Measurements from ENCODE around the gene BDP1.
"Not testable (repeated sequence)": the region's sequence is repeated elsewhere in the genome, so short reads cannot be mapped to it uniquely, and the experiment has no call there.

The BDP1 gene

DNA sequence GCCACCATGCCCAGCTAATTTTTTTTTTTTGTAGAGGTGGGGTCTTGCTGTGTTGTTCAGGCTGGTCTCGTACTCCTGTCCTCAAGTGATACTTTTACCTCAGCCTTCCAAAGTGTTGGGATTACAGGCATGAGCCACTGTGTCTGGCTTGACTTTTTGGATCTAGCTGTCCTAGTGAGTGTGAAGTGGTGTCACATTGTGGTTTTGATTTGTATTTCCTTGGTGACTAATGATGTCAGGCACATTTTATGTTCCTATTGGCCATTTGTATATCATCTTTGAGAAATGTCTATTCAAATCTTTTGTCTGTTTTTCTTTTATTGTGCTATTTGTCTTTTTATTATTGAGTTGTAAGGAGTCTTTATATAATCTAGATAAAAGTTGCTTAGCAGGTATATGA lies 78.2 kb downstream of the BDP1 start:
- Histone ChIP-seq H2BK12ac (ENCODE audit: low read length in 2 of 2) (no peak overlapping the region), H2BK15ac (ENCODE audit: low read depth, poor library complexity, severe bottlenecking) (no peak overlapping the region), H3K4me2 (ENCODE audit: low read length, poor library complexity, severe bottlenecking) (no peak overlapping the region), H3K27me3 (ENCODE audit: control insufficient read depth in 1 of 2, insufficient read depth in 1 of 2, low read length in 2 of 2) (no peaks in the 10 kb centered on the region), H2AFZ (ENCODE audit: low read depth, low read length) (no peak overlapping the region), H4K91ac (ENCODE audit: low read length) (no peak overlapping the region), H3K18ac (ENCODE audit: low read depth in 1 of 2, low read length in 2 of 2) (no peak overlapping the region), H2BK120ac (ENCODE audit: low read depth, low read length) (no peak overlapping the region), H3K4me3 (ENCODE audit: insufficient read depth in 1 of 2, low read depth in 1 of 2, low read length in 2 of 2) (no peak overlapping the region), H3K27ac (ENCODE audit: low read length, poor library complexity, severe bottlenecking) (no peak overlapping the region), H3K9me3 (ENCODE audit: control insufficient read depth, low read length) (no peaks in the 10 kb centered on the region), H3K9ac (ENCODE audit: low read length) (peak overlapping the region; percentile 38), H2AK5ac (ENCODE audit: low read length, severe bottlenecking) (no peak overlapping the region), H3K14ac (ENCODE audit: low read length in 2 of 2) (no peak overlapping the region), H2BK5ac (ENCODE audit: low read depth, low read length, poor library complexity, severe bottlenecking) (no peak overlapping the region), H3K23ac (ENCODE audit: low read length in 2 of 2) (no peak overlapping the region), H3K36me3 (ENCODE audit: control insufficient read depth in 1 of 2, insufficient read depth in 2 of 2, low read depth in 1 of 2, low read length in 2 of 2) (peaks cover 24 to 47% of the 10 kb centered on the region in 2 experiments), H3K4ac (ENCODE audit: low read depth in 1 of 2, low read length in 2 of 2) (no peak overlapping the region), H3K79me1 (replicated peaks; ENCODE audit: low read length, poor library complexity, severe bottlenecking) (peaks cover 22% of the 10 kb centered on the region), H3K4me1 (ENCODE audit: control insufficient read depth, insufficient read depth, low read depth, low read length) (peaks cover 2% of the 10 kb centered on the region), H4K8ac (ENCODE audit: low read length) (no peak overlapping the region)
- 100% methylated on average over 1 of the region's 1 CpG for WGBS
- DNase-seq, result peak; percentile 62

DNA sequence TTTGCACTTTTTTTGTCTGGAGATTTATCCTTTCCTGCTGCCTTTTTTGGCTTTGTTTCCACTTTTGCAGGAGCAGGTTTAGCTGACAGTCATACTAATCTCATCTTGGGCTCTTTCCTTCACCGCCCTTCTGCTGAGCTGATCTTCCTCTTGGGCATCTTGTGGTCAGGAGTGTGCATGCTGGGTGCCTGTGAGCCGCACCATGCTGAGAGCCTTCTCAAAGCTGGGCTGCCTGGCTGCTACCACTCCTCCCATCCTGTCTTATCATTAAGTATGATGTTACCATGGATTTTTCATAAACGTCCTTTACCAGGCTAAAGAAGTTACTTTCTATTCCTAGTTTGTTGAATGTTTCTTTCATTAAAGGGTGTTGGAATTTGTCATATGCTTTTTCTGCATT lies 82.2 kb downstream of the BDP1 start:
- Histone ChIP-seq H2BK120ac (ENCODE audit: low read depth, low read length) (no peak overlapping the region), H3K9ac (ENCODE audit: low read length) (no peak overlapping the region), H3K4me3 (ENCODE audit: insufficient read depth in 1 of 2, low read depth in 1 of 2, low read length in 2 of 2) (no peak overlapping the region), H2BK12ac (ENCODE audit: low read length in 2 of 2) (no peak overlapping the region), H3K27me3 (ENCODE audit: control insufficient read depth in 1 of 2, insufficient read depth in 1 of 2, low read length in 2 of 2) (no peaks in the 10 kb centered on the region), H2AK5ac (ENCODE audit: low read length, severe bottlenecking) (no peak overlapping the region), H3K14ac (ENCODE audit: low read length in 2 of 2) (no peak overlapping the region), H3K18ac (ENCODE audit: low read depth in 1 of 2, low read length in 2 of 2) (no peak overlapping the region), H3K4me2 (ENCODE audit: low read length, poor library complexity, severe bottlenecking) (no peak overlapping the region), H3K4ac (ENCODE audit: low read depth in 1 of 2, low read length in 2 of 2) (no peak overlapping the region), H2AFZ (ENCODE audit: low read depth, low read length) (no peak overlapping the region), H2BK15ac (ENCODE audit: low read depth, poor library complexity, severe bottlenecking) (no peak overlapping the region), H3K79me1 (replicated peaks; ENCODE audit: low read length, poor library complexity, severe bottlenecking) (peaks cover 14% of the 10 kb centered on the region), H3K4me1 (ENCODE audit: control insufficient read depth, insufficient read depth, low read depth, low read length) (peaks cover 2% of the 10 kb centered on the region), H4K91ac (ENCODE audit: low read length) (no peak overlapping the region), H4K8ac (ENCODE audit: low read length) (no peak overlapping the region), H3K27ac (ENCODE audit: low read length, poor library complexity, severe bottlenecking) (no peak overlapping the region), H3K36me3 (ENCODE audit: control insufficient read depth in 1 of 2, insufficient read depth in 2 of 2, low read depth in 1 of 2, low read length in 2 of 2) (peaks cover 20 to 77% of the 10 kb centered on the region in 2 experiments), H2BK5ac (ENCODE audit: low read depth, low read length, poor library complexity, severe bottlenecking) (no peak overlapping the region), H3K9me3 (ENCODE audit: control insufficient read depth, low read length) (no peaks in the 10 kb centered on the region), H3K23ac (ENCODE audit: low read length in 2 of 2) (no peak overlapping the region)
- 100% methylated on average over 2 of the region's 3 CpGs for WGBS
- no peak for DNase-seq

DNA sequence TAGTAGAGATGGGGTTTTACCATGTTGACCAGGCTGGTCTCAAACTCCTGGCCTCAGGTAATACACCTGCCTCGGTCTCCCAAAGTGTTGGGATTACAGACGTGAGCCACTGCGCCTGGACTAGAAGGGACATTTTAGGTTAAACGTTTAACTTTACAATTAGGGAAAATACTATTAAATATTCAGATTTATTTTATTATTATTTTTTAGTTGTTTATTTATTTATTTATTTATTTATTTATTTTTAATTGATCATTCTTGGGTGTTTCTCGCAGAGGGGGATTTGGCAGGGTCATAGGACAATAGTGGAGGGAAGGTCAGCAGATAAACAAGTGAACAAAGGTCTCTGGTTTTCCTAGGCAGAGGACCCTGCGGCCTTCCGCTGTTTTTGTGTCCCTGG lies 95.4 kb downstream of the BDP1 start:
- not testable (repeated sequence) for H2BK120ac ChIP-seq (ENCODE audit: low read depth, low read length); H4K8ac ChIP-seq (ENCODE audit: low read length); H3K9ac ChIP-seq (ENCODE audit: low read length); H3K18ac ChIP-seq (ENCODE audit: low read depth in 1 of 2, low read length in 2 of 2); H3K23ac ChIP-seq (ENCODE audit: low read length in 2 of 2); H3K9me3 ChIP-seq (ENCODE audit: control insufficient read depth, low read length); H2BK15ac ChIP-seq (ENCODE audit: low read depth, poor library complexity, severe bottlenecking); DNase-seq; H3K4me3 ChIP-seq (ENCODE audit: insufficient read depth in 1 of 2, low read depth in 1 of 2, low read length in 2 of 2); H2AFZ ChIP-seq (ENCODE audit: low read depth, low read length); H3K27ac ChIP-seq (ENCODE audit: low read length, poor library complexity, severe bottlenecking); H2BK12ac ChIP-seq (ENCODE audit: low read length in 2 of 2); H2BK5ac ChIP-seq (ENCODE audit: low read depth, low read length, poor library complexity, severe bottlenecking); H3K4me2 ChIP-seq (ENCODE audit: low read length, poor library complexity, severe bottlenecking); H2AK5ac ChIP-seq (ENCODE audit: low read length, severe bottlenecking); H3K27me3 ChIP-seq (ENCODE audit: control insufficient read depth in 1 of 2, insufficient read depth in 1 of 2, low read length in 2 of 2); H3K14ac ChIP-seq (ENCODE audit: low read length in 2 of 2); H4K91ac ChIP-seq (ENCODE audit: low read length); H3K4me1 ChIP-seq (ENCODE audit: control insufficient read depth, insufficient read depth, low read depth, low read length); H3K4ac ChIP-seq (ENCODE audit: low read depth in 1 of 2, low read length in 2 of 2); H3K79me1 ChIP-seq (replicated peaks; ENCODE audit: low read length, poor library complexity, severe bottlenecking)
- 100% methylated on average over 3 of the region's 7 CpGs for WGBS
- peaks cover 44 to 76% of the 10 kb centered on the region in 2 experiments for H3K36me3 ChIP-seq (ENCODE audit: control insufficient read depth in 1 of 2, insufficient read depth in 2 of 2, low read depth in 1 of 2, low read length in 2 of 2)

DNA sequence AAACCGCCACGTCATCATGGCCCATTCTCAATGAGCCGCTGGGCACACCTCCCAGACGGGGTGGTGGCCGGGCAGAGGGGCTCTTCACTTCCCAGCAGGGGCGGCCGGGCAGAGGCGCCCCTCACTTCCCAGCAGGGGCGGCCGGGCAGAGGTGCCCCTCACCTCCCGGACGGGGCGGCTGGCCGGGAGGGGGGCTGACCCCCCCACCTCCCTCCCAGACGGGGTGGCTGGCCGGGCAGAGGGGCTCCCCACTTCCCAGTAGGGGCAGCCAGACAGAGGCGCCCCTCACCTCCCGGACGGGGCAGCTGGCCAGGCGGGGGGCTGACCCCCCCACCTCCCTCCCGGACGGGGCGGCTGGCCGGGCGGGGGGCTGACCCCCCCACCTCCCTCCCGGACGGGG lies 96.1 kb downstream of the BDP1 start:
- not testable (repeated sequence) for H3K4me1 ChIP-seq (ENCODE audit: control insufficient read depth, insufficient read depth, low read depth, low read length); H2BK12ac ChIP-seq (ENCODE audit: low read length in 2 of 2); H3K4me3 ChIP-seq (ENCODE audit: insufficient read depth in 1 of 2, low read depth in 1 of 2, low read length in 2 of 2); DNase-seq; H3K9ac ChIP-seq (ENCODE audit: low read length); H3K23ac ChIP-seq (ENCODE audit: low read length in 2 of 2); H3K18ac ChIP-seq (ENCODE audit: low read depth in 1 of 2, low read length in 2 of 2); H3K27ac ChIP-seq (ENCODE audit: low read length, poor library complexity, severe bottlenecking); H3K9me3 ChIP-seq (ENCODE audit: control insufficient read depth, low read length); H3K4ac ChIP-seq (ENCODE audit: low read depth in 1 of 2, low read length in 2 of 2); H3K4me2 ChIP-seq (ENCODE audit: low read length, poor library complexity, severe bottlenecking); H2BK15ac ChIP-seq (ENCODE audit: low read depth, poor library complexity, severe bottlenecking); H4K91ac ChIP-seq (ENCODE audit: low read length); H4K8ac ChIP-seq (ENCODE audit: low read length); H2AK5ac ChIP-seq (ENCODE audit: low read length, severe bottlenecking); H3K27me3 ChIP-seq (ENCODE audit: control insufficient read depth in 1 of 2, insufficient read depth in 1 of 2, low read length in 2 of 2); H2AFZ ChIP-seq (ENCODE audit: low read depth, low read length); H3K79me1 ChIP-seq (replicated peaks; ENCODE audit: low read length, poor library complexity, severe bottlenecking); H2BK120ac ChIP-seq (ENCODE audit: low read depth, low read length); H2BK5ac ChIP-seq (ENCODE audit: low read depth, low read length, poor library complexity, severe bottlenecking); H3K14ac ChIP-seq (ENCODE audit: low read length in 2 of 2)
- peaks cover 41 to 75% of the 10 kb centered on the region in 2 experiments for H3K36me3 ChIP-seq (ENCODE audit: control insufficient read depth in 1 of 2, insufficient read depth in 2 of 2, low read depth in 1 of 2, low read length in 2 of 2)
- 99% methylated on average over 10 of the region's 27 CpGs for WGBS

Measured in mesenchymal stem cell (in vitro differentiated cells and primary cell).